Activated CD8-positive, alpha-beta memory T cell treated with anti-CD3 and anti-CD28 coated beads for 48 hours (primary cell): ENCODE data around the gene TEX13D.

Source experiments
- DNase-seq, 3 experiments: peaks; one replicate each; pipeline ENCODE4 v3.0.0-alpha.2; 2020; ENCODE audit warnings: low read depth in 2 of 3, low spot score in 2 of 3

The TEX13D gene

GRCh38 chrX:124347242-124347641 lies 14.8 kb downstream of the TEX13D start:
- no peak for DNase-seq

- no peak for DNase-seq
Observed at GRCh38 chrX:124348182-124348581, 15.7 kb downstream of the TEX13D start.

GRCh38 chrX:124348885-124349453 lies 16.5 kb downstream of the TEX13D start:
- DNase-seq, result no peak

GRCh38 chrX:124354648-124355047 lies 22.2 kb downstream of the TEX13D start:
- no peak for DNase-seq

GRCh38 chrX:124358800-124359383 lies 26.4 kb downstream of the TEX13D start:
- no peak for DNase-seq

GRCh38 chrX:124362072-124362471 lies 29.6 kb downstream of the TEX13D start:
- DNase-seq, result no peak

GRCh38 chrX:124362761-124363160 lies 30.3 kb downstream of the TEX13D start:
- DNase-seq, result no peak

- DNase-seq, result no peak
Observed at GRCh38 chrX:124369722-124370121, 37.3 kb downstream of the TEX13D start.

GRCh38 chrX:124373348-124373747 lies 40.9 kb downstream of the TEX13D start:
- DNase-seq, result no peak

- no peak for DNase-seq
Observed at GRCh38 chrX:124378643-124379042, 46.2 kb downstream of the TEX13D start.

- no peak for DNase-seq
Observed at GRCh38 chrX:124383354-124383753, 50.9 kb downstream of the TEX13D start.

GRCh38 chrX:124386401-124386800 lies 53.9 kb downstream of the TEX13D start:
- DNase-seq, result no peak
